ENCODE measurements around the gene TBCCD1.

DNA sequence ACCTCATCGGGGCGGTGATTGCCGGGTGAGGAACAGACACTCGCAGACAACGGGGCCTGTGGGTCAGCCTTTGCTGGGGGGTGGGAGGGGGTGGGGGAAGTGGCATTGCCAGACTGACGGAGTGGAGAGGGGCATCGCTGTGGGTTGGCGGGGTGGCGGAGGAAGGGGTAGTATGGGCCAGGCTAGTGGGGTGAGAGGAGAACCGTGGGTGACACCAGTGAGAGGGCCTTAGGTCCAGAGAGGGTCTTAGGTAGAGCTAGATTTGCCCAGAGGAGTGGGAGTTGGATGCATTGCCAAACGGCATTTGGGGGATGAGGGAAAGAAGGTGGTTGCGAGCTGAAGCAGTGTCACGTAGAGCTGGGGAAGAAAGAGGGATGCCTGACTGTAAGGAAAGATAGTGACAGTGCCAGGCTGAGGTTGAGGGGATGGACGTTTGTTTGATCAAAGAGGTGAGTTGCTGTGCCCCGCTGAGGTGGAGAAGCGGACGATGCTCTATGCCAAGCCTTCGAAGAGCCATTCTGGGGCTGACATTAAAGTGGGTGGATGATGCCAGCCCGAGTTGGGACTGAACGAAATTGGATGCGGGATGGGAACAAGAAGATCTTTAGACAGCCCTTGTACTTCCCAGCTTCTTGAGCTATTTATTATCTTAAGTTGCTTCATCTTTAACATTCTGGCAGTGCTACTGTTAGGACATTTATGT lies 4.0 kb upstream of the TBCCD1 start:
- no peak for TF ChIP-seq POLR2A (IDR thresholded peaks at IDR 0.05; ENCODE audit: low read depth, low read length)
- TF ChIP-seq, protein P1, sequence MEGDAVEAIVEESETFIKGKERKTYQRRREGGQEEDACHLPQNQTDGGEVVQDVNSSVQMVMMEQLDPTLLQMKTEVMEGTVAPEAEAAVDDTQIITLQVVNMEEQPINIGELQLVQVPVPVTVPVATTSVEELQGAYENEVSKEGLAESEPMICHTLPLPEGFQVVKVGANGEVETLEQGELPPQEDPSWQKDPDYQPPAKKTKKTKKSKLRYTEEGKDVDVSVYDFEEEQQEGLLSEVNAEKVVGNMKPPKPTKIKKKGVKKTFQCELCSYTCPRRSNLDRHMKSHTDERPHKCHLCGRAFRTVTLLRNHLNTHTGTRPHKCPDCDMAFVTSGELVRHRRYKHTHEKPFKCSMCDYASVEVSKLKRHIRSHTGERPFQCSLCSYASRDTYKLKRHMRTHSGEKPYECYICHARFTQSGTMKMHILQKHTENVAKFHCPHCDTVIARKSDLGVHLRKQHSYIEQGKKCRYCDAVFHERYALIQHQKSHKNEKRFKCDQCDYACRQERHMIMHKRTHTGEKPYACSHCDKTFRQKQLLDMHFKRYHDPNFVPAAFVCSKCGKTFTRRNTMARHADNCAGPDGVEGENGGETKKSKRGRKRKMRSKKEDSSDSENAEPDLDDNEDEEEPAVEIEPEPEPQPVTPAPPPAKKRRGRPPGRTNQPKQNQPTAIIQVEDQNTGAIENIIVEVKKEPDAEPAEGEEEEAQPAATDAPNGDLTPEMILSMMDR (IDR thresholded peaks at IDR 0.05; ENCODE audit: extremely low read depth in 1 of 2, insufficient read depth in 1 of 2, low read depth in 1 of 2, low read length in 2 of 2): no peak
- TF ChIP-seq POLR2AphosphoS5 (IDR thresholded peaks at IDR 0.05; ENCODE audit: insufficient read depth, low read depth, low read length): no peak
- TF ChIP-seq, protein P2, sequence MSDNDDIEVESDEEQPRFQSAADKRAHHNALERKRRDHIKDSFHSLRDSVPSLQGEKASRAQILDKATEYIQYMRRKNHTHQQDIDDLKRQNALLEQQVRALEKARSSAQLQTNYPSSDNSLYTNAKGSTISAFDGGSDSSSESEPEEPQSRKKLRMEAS (IDR thresholded peaks at IDR 0.05; ENCODE audit: insufficient read depth, insufficient read length): no peak
- no peak for TF ChIP-seq GATA2 (IDR thresholded peaks at IDR 0.05; ENCODE audit: insufficient read depth, insufficient read length, low read depth, low read length)
- TF ChIP-seq EZH2 (IDR thresholded peaks at IDR 0.05; ENCODE audit: borderline replicate concordance, low read depth, low read length, severe bottlenecking): no peak
- TF ChIP-seq MYC (IDR thresholded peaks at IDR 0.05; ENCODE audit: low read depth, low read length): no peak
- TF ChIP-seq JUN (IDR thresholded peaks at IDR 0.05; ENCODE audit: borderline replicate concordance, insufficient read depth, insufficient read length, low read depth): no peak
